NCI-H2227 treated with DMSO at 0.1 percent for 48 hours (cell line): ENCODE data around the gene ALDH16A1.
"Not testable (repeated sequence)": the region's sequence is repeated elsewhere in the genome, so short reads cannot be mapped to it uniquely, and the experiment has no call there.

Experiments
- DNase-seq: peaks from one replicate; lab custom pipeline; 2025; lab: John Stamatoyannopoulos, UW

The ALDH16A1 gene

GRCh38 chr19:49465371-49465770, 12.3 kb downstream of the ALDH16A1 start:
- DNase-seq = no peak

- no peak for DNase-seq
These were observed 15.2 kb downstream of the ALDH16A1 start for GRCh38 chr19:49468199-49468598.

GRCh38 chr19:49468746-49469447, 15.9 kb downstream of the ALDH16A1 start:
- no peak for DNase-seq

- no peak for DNase-seq
These were observed 17.0 kb downstream of the ALDH16A1 start for GRCh38 chr19:49469828-49470614.

GRCh38 chr19:49470615-49470978, 17.6 kb downstream of the ALDH16A1 start:
- no peak for DNase-seq

GRCh38 chr19:49472936-49473335, 19.9 kb downstream of the ALDH16A1 start:
- DNase-seq = no peak

GRCh38 chr19:49473501-49473867, 20.5 kb downstream of the ALDH16A1 start:
- not testable (repeated sequence) for DNase-seq

GRCh38 chr19:49473868-49474541, 21.0 kb downstream of the ALDH16A1 start, which contains the start of gene FLT3LG:
Gene FLT3LG, plus strand, starts transcription at chr19:49474215. Its CDS starts 425 bp downstream, at chr19:49474640.
- no peak for DNase-seq

- no peak for DNase-seq
These were observed 21.5 kb downstream of the ALDH16A1 start for GRCh38 chr19:49474542-49474924.

GRCh38 chr19:49475191-49475917, 22.3 kb downstream of the ALDH16A1 start:
- DNase-seq = no peak

GRCh38 chr19:49475995-49476880, 23.2 kb downstream of the ALDH16A1 start:
- no peak for DNase-seq

GRCh38 chr19:49479975-49480628, 27.1 kb downstream of the ALDH16A1 start:
- DNase-seq = no peak

GRCh38 chr19:49481020-49481683, 28.1 kb downstream of the ALDH16A1 start:
- no peak for DNase-seq

GRCh38 chr19:49486232-49486631, 33.2 kb downstream of the ALDH16A1 start:
- DNase-seq = no peak

GRCh38 chr19:49486710-49487276, 33.8 kb downstream of the ALDH16A1 start:
- DNase-seq = no peak

- DNase-seq = peak; percentile 93
These were observed 34.4 kb downstream of the ALDH16A1 start, which contains the start of gene RPL13A for GRCh38 chr19:49487277-49488045. Gene RPL13A, plus strand, starts transcription at chr19:49487608. Its CDS starts 22 bp downstream, at chr19:49487630.

- no peak for DNase-seq
These were observed 35.2 kb downstream of the ALDH16A1 start for GRCh38 chr19:49488046-49488862.
